Astrocyte (in vitro differentiated cells and primary cell): ENCODE results near the gene NOL4L. TPM values are rescaled to one million over a fixed set of nuclear protein-coding genes. Genes with fewer than 3 reads are reported as not detected.

Source experiments
- DNase-seq: peaks from one replicate; pipeline ENCODE4 v3.0.0-alpha.2; 2010; ENCODE audit warnings: low read depth
- FAIRE-seq: peaks from 2 replicates; lab custom pipeline; 2011; peaks lifted over from hg19 to GRCh38; lab: Jason Lieb, UNC
- H2AFZ ChIP-seq: 2 replicates; pipeline ENCODE4 v1.6.0; 2012; ENCODE audit warnings: low read depth, low read length, inconsistent platforms
- H3K27ac ChIP-seq: 2 replicates; pipeline ENCODE4 v1.5.1; 2011; ENCODE audit warnings: low read depth, low read length, inconsistent platforms
- H3K27me3 ChIP-seq: 2 replicates; pipeline ENCODE4 v1.6.0; 2011; ENCODE audit warnings: low read length, inconsistent platforms; ENCODE audit not compliant: insufficient read depth
- H3K36me3 ChIP-seq: 2 replicates; pipeline ENCODE4 v1.5.1; 2011; ENCODE audit warnings: low read length, inconsistent platforms; ENCODE audit not compliant: insufficient read depth
- H3K4me1 ChIP-seq: 2 replicates; pipeline ENCODE4 v1.5.1; 2011; ENCODE audit warnings: low read length, inconsistent platforms; ENCODE audit not compliant: insufficient read depth
- H3K4me2 ChIP-seq: 2 replicates; pipeline ENCODE4 v1.6.0; 2012; ENCODE audit warnings: low read length, inconsistent platforms
- H3K4me3 ChIP-seq: 2 replicates; pipeline ENCODE4 v1.5.1; 2011; ENCODE audit warnings: low read depth, mild to moderate bottlenecking, low read length, inconsistent platforms; ENCODE audit not compliant: insufficient read depth
- H3K79me2 ChIP-seq: 2 replicates; pipeline ENCODE4 v1.6.0; 2012; ENCODE audit warnings: mild to moderate bottlenecking, low read length, inconsistent platforms; ENCODE audit not compliant: insufficient read depth
- H3K9ac ChIP-seq: 2 replicates; pipeline ENCODE4 v1.6.0; 2012; ENCODE audit warnings: mild to moderate bottlenecking, low read length, inconsistent platforms
- H3K9me3 ChIP-seq: 2 replicates; pipeline ENCODE4 v1.5.1; 2012; ENCODE audit warnings: low read depth, mild to moderate bottlenecking, low read length, inconsistent platforms; ENCODE audit not compliant: insufficient read depth
- H4K20me1 ChIP-seq: 2 replicates; pipeline ENCODE4 v1.6.0; 2012; ENCODE audit warnings: low read length, inconsistent platforms; ENCODE audit not compliant: insufficient read depth
- H3K27ac Mint-ChIP-seq: one replicate; pipeline ENCODE4 v1.8.0; 2021; ENCODE audit warnings: mild to moderate bottlenecking, mixed read lengths; ENCODE audit not compliant: unreplicated experiment
- H3K27me3 Mint-ChIP-seq: one replicate; pipeline ENCODE4 v1.8.0; 2021; ENCODE audit warnings: low read depth, mixed read lengths; ENCODE audit not compliant: unreplicated experiment
- H3K36me3 Mint-ChIP-seq: one replicate; pipeline ENCODE4 v1.8.0; 2021; ENCODE audit warnings: low read depth, mixed read lengths; ENCODE audit not compliant: unreplicated experiment
- H3K4me1 Mint-ChIP-seq: one replicate; pipeline ENCODE4 v1.8.0; 2021; ENCODE audit warnings: low read depth, mixed read lengths; ENCODE audit not compliant: unreplicated experiment
- H3K4me3 Mint-ChIP-seq: one replicate; pipeline ENCODE4 v1.8.0; 2021; ENCODE audit warnings: mild to moderate bottlenecking, moderate library complexity, mixed read lengths; ENCODE audit not compliant: unreplicated experiment
- H3K9me3 Mint-ChIP-seq: one replicate; pipeline ENCODE4 v1.8.0; 2021; ENCODE audit warnings: mild to moderate bottlenecking, mixed read lengths; ENCODE audit not compliant: unreplicated experiment
- EZH2 ChIP-seq: IDR thresholded peaks from 2 replicates; pipeline ENCODE4 v1.6.1; 2012; ENCODE audit warnings: mild to moderate bottlenecking, low read length, inconsistent platforms; ENCODE audit not compliant: insufficient read depth
- total RNA-seq: library from RNA; stranded (reverse); gene quantifications from 2 replicates; pipeline ENCODE4 v1.2.1, GENCODE V29; 2021
- TF ChIP-seq, protein P1 (sequence below): IDR thresholded peaks from 2 replicates; pipeline ENCODE4 v1.5.1; 2011; ENCODE audit warnings: low read depth, mild to moderate bottlenecking, inconsistent platforms, low read length, moderate library complexity; ENCODE audit not compliant: insufficient read depth

The NOL4L gene
- total RNA-seq, 1 donor from 2014 or later: 35.5 TPM

DNA sequence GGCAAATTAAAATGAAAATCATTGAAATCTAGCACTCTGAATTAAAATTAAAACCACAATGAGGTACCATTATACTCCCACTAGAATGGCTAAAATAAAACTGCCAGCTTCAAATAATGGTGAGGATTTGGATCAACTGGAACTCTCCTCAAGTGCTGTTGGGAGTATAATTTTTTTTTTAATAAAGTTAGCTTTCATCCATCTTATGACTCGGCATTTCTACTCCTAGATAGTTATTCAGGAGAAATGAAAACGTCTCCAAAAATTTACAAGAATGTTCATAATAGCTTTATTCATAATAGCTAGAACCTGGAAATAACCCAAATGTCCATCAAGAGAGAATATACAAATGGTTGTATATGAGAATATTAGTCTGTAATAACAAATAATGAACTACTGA, 163.8 kb downstream of the NOL4L start:
- Histone ChIP-seq H3K9ac (no peak overlapping the region), H3K27ac (no peak overlapping the region), H3K4me2 (no peak overlapping the region), H3K9me3 (no peaks in the 10 kb centered on the region), H3K27me3 (no peaks in the 10 kb centered on the region), H2AFZ (no peak overlapping the region), H3K4me3 (no peak overlapping the region), H3K4me1 (no peaks in the 10 kb centered on the region), H4K20me1 (peaks cover 51% of the 10 kb centered on the region), H3K36me3 (no peaks in the 10 kb centered on the region), H3K79me2 (peaks cover 77% of the 10 kb centered on the region)
- no peak overlapping the region for H3K4me3 Mint-ChIP-seq
- DNase-seq (no peak), FAIRE-seq (peak; percentile 20)
- H3K36me3 Mint-ChIP-seq: no peaks in the 10 kb centered on the region
- no peaks in the 10 kb centered on the region for H3K27me3 Mint-ChIP-seq
- H3K27ac Mint-ChIP-seq: no peak overlapping the region
- TF ChIP-seq, protein P1, sequence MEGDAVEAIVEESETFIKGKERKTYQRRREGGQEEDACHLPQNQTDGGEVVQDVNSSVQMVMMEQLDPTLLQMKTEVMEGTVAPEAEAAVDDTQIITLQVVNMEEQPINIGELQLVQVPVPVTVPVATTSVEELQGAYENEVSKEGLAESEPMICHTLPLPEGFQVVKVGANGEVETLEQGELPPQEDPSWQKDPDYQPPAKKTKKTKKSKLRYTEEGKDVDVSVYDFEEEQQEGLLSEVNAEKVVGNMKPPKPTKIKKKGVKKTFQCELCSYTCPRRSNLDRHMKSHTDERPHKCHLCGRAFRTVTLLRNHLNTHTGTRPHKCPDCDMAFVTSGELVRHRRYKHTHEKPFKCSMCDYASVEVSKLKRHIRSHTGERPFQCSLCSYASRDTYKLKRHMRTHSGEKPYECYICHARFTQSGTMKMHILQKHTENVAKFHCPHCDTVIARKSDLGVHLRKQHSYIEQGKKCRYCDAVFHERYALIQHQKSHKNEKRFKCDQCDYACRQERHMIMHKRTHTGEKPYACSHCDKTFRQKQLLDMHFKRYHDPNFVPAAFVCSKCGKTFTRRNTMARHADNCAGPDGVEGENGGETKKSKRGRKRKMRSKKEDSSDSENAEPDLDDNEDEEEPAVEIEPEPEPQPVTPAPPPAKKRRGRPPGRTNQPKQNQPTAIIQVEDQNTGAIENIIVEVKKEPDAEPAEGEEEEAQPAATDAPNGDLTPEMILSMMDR: no peak
- TF ChIP-seq EZH2: no peak
- no peaks in the 10 kb centered on the region for H3K4me1 Mint-ChIP-seq
- H3K9me3 Mint-ChIP-seq: no peaks in the 10 kb centered on the region

DNA sequence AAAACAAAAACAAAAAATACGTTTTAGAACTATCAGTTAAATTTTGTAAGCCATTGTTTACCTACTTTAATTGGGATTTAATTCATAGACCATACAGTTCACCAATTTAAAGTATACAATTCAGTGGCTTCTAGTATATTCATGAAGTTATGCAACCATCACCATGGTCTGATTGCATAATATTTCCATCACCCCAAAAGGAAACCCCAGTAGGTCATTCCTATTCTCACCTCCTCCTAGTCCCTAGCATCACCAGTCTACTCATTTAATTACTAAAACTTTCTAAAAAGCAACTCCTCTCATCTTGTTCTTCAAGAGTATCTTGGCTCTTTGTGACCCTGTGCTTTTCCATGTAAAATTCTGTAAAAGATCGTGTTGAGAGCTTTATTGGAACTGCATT, 166.8 kb downstream of the NOL4L start:
- no peaks in the 10 kb centered on the region for H3K36me3 ChIP-seq
- H3K9ac ChIP-seq: no peak overlapping the region
- H3K27me3 Mint-ChIP-seq: no peaks in the 10 kb centered on the region
- H3K4me1 ChIP-seq: no peaks in the 10 kb centered on the region
- H3K79me2 ChIP-seq: peaks cover 82% of the 10 kb centered on the region
- H3K27ac Mint-ChIP-seq: no peak overlapping the region
- no peak overlapping the region for H3K27ac ChIP-seq
- H2AFZ ChIP-seq: no peak overlapping the region
- DNase-seq (no peak), FAIRE-seq (no peak)
- peaks cover 49% of the 10 kb centered on the region for H4K20me1 ChIP-seq
- no peaks in the 10 kb centered on the region for H3K36me3 Mint-ChIP-seq
- peaks cover 11% of the 10 kb centered on the region for H3K4me1 Mint-ChIP-seq
- no peaks in the 10 kb centered on the region for H3K27me3 ChIP-seq
- TF ChIP-seq, protein P1: no peak
- TF ChIP-seq EZH2: no peak
- no peak overlapping the region for H3K4me3 Mint-ChIP-seq
- H3K4me2 ChIP-seq: no peak overlapping the region
- H3K4me3 ChIP-seq: no peak overlapping the region
- H3K9me3 Mint-ChIP-seq: no peaks in the 10 kb centered on the region
- no peaks in the 10 kb centered on the region for H3K9me3 ChIP-seq

DNA sequence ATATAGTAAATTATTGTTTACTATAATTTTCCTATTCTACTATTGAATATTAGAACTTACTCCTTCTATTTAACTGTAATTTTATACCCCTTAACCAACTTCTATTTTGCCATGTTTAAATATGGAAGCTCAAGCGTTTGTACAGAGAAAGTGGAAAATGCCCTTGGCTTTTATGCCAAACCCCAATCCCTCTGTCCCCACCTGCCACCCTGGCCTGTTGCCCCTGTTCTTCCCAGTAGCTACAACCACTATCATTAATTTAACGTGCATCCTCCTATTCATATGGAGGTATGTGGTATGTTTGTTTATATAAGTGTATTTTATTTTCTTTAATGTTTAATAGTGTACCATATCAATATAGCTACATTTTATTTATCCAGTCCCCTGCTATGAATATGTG, 168.9 kb downstream of the NOL4L start:
- H4K20me1 ChIP-seq: peaks cover 57% of the 10 kb centered on the region
- H3K9me3 Mint-ChIP-seq: no peaks in the 10 kb centered on the region

More for the DNA sequence above, 168.9 kb downstream of the NOL4L start:
- no peaks in the 10 kb centered on the region for H3K36me3 ChIP-seq
- H3K36me3 Mint-ChIP-seq: no peaks in the 10 kb centered on the region
- H3K4me3 ChIP-seq: no peak overlapping the region
- H3K4me1 Mint-ChIP-seq: peaks cover 15% of the 10 kb centered on the region
- H3K9me3 ChIP-seq: no peaks in the 10 kb centered on the region
- TF ChIP-seq, protein P1: no peak
- no peak for TF ChIP-seq EZH2
- DNase-seq: no peak
- no peak overlapping the region for H2AFZ ChIP-seq
- no peaks in the 10 kb centered on the region for H3K4me1 ChIP-seq
- no peak overlapping the region for H3K9ac ChIP-seq
- FAIRE-seq: no peak
- no peak overlapping the region for H3K27ac Mint-ChIP-seq
- no peaks in the 10 kb centered on the region for H3K27me3 ChIP-seq
- H3K27me3 Mint-ChIP-seq: no peaks in the 10 kb centered on the region
- H3K4me3 Mint-ChIP-seq: no peak overlapping the region
- no peak overlapping the region for H3K27ac ChIP-seq
- no peak overlapping the region for H3K4me2 ChIP-seq
- peaks cover 84% of the 10 kb centered on the region for H3K79me2 ChIP-seq
